Ishikawa (cell line): Measurements from ENCODE around the gene P2RY2.

Experiments used
- CEBPB ChIP-seq: IDR thresholded peaks from 2 replicates; pipeline ENCODE4 v1.6.1; 2012
- CREB1 ChIP-seq: IDR thresholded peaks from 2 replicates; pipeline ENCODE4 v1.6.1; 2012; ENCODE audit warnings: low read depth
- EGR1 ChIP-seq: IDR thresholded peaks from 2 replicates; pipeline ENCODE4 v1.6.1; 2012
- EP300 ChIP-seq: IDR thresholded peaks from 2 replicates; pipeline ENCODE4 v1.6.1; 2012; ENCODE audit warnings: borderline replicate concordance
- FOXM1 ChIP-seq: IDR thresholded peaks from 2 replicates; pipeline ENCODE4 v1.6.1; 2012; ENCODE audit warnings: low read depth, borderline replicate concordance
- NFIC ChIP-seq: IDR thresholded peaks from 2 replicates; pipeline ENCODE4 v1.6.1; 2012
- RAD21 ChIP-seq: IDR thresholded peaks from 2 replicates; pipeline ENCODE4 v1.6.1; 2012; ENCODE audit warnings: low read depth
- TAF1 ChIP-seq: IDR thresholded peaks from 2 replicates; pipeline ENCODE4 v1.6.1; 2012; ENCODE audit warnings: low read depth, mild to moderate bottlenecking
- TEAD4 ChIP-seq: IDR thresholded peaks from 2 replicates; pipeline ENCODE4 v1.6.1; 2012
- USF1 ChIP-seq: IDR thresholded peaks from 2 replicates; pipeline ENCODE4 v1.6.1; 2012
- YY1 ChIP-seq: IDR thresholded peaks from 2 replicates; pipeline ENCODE4 v1.6.1; 2012; ENCODE audit warnings: low read depth
- ZBTB7A ChIP-seq: IDR thresholded peaks from 2 replicates; pipeline ENCODE4 v1.6.1; 2012; ENCODE audit warnings: low read depth
- TF ChIP-seq, protein P1 (sequence below): IDR thresholded peaks from 2 replicates; pipeline ENCODE4 v1.6.1; 2012; ENCODE audit warnings: low read depth, mild to moderate bottlenecking
- TF ChIP-seq, protein P2 (sequence below): IDR thresholded peaks from 2 replicates; pipeline ENCODE4 v1.6.1; 2012

DNA sequence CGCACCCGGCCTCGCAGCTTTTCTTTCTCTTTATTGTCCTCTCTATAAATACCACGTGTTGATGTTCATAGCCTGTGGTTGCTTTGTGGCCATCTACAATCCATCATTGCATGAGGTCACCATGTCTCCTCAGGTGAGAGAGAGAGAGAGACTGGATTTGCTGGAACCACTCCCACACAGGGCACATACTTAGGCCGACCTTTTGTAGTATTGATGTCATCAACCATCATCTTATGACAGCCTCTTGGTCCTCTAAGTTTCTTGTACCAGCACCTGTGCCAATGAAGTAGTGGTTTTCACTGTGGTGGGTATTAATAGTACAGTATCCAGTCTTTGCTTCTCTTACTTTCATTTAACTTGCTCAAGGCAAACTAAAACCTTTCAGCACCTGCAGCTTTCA lies 31.2 kb downstream of the P2RY2 start:
- TF ChIP-seq ZBTB7A (no peak), RAD21 (no peak), CEBPB (no peak), YY1 (no peak), CREB1 (0 out of 2 replicates have a peak, but pooled peaks have one; percentile 3), FOXM1 (no peak), TEAD4 (0 out of 2 replicates have a peak, but pooled peaks have one; percentile 12), EP300 (no peak), USF1 (no peak), NFIC (no peak), EGR1 (no peak), TAF1 (no peak)
- TF ChIP-seq, protein P1, sequence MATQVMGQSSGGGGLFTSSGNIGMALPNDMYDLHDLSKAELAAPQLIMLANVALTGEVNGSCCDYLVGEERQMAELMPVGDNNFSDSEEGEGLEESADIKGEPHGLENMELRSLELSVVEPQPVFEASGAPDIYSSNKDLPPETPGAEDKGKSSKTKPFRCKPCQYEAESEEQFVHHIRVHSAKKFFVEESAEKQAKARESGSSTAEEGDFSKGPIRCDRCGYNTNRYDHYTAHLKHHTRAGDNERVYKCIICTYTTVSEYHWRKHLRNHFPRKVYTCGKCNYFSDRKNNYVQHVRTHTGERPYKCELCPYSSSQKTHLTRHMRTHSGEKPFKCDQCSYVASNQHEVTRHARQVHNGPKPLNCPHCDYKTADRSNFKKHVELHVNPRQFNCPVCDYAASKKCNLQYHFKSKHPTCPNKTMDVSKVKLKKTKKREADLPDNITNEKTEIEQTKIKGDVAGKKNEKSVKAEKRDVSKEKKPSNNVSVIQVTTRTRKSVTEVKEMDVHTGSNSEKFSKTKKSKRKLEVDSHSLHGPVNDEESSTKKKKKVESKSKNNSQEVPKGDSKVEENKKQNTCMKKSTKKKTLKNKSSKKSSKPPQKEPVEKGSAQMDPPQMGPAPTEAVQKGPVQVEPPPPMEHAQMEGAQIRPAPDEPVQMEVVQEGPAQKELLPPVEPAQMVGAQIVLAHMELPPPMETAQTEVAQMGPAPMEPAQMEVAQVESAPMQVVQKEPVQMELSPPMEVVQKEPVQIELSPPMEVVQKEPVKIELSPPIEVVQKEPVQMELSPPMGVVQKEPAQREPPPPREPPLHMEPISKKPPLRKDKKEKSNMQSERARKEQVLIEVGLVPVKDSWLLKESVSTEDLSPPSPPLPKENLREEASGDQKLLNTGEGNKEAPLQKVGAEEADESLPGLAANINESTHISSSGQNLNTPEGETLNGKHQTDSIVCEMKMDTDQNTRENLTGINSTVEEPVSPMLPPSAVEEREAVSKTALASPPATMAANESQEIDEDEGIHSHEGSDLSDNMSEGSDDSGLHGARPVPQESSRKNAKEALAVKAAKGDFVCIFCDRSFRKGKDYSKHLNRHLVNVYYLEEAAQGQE: no peak
- TF ChIP-seq, protein P2, sequence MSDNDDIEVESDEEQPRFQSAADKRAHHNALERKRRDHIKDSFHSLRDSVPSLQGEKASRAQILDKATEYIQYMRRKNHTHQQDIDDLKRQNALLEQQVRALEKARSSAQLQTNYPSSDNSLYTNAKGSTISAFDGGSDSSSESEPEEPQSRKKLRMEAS: 0 out of 2 replicates have a peak, but pooled peaks have one; percentile 38
